GM10266 (cell line): Measurements from ENCODE around the gene FAF1.
"Not testable (repeated sequence)": the region's sequence is repeated elsewhere in the genome, so short reads cannot be mapped to it uniquely, and the experiment has no call there.

Experiments
- DNase-seq: peaks from one replicate; pipeline ENCODE4 v3.0.0; 2012; ENCODE audit errors: extremely low spot score
- CTCF ChIP-seq: IDR thresholded peaks from 2 replicates; pipeline ENCODE4 v1.5.1; 2012; ENCODE audit warnings: mild to moderate bottlenecking, low read depth; ENCODE audit not compliant: control insufficient read depth, insufficient read depth; ENCODE audit errors: missing control alignments

Gene FAF1

GRCh38 chr1:50735443-50735842 lies 224.6 kb downstream of the FAF1 start:
- peak; percentile 18 for TF ChIP-seq CTCF
- DNase-seq = no peak

DNA sequence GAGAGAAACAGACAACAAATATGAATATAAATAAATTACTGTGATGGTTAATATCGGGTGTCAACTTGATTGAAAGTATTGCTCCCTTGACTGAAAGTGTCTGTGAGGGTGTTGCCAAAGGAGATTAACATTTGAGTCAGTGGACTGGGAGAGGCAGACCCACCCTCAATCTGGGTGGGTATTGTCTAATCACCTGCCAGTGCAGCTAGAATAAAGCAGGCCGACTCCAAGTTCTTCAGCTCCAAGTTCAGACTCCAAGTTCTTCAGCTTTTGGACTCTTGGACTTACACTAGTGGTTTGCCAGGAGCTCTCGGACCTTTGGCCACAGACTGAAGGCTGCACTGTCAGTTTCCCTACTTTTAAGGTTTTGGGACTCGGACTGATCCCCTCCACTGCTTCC lies 232.5 kb downstream of the FAF1 start:
- not testable (repeated sequence) for DNase-seq

- TF ChIP-seq CTCF = no peak
Observed at GRCh38 chr1:50724626-50725286, 235.3 kb downstream of the FAF1 start.

GRCh38 chr1:50720457-50721053 lies 239.5 kb downstream of the FAF1 start:
- no peak for DNase-seq
- no peak for TF ChIP-seq CTCF

More at GRCh38 chr1:50724626-50725286, 235.3 kb downstream of the FAF1 start:
- peak; percentile 25 for DNase-seq

GRCh38 chr1:50719126-50719525 lies 240.9 kb downstream of the FAF1 start:
- DNase-seq = no peak
- no peak for TF ChIP-seq CTCF

DNA sequence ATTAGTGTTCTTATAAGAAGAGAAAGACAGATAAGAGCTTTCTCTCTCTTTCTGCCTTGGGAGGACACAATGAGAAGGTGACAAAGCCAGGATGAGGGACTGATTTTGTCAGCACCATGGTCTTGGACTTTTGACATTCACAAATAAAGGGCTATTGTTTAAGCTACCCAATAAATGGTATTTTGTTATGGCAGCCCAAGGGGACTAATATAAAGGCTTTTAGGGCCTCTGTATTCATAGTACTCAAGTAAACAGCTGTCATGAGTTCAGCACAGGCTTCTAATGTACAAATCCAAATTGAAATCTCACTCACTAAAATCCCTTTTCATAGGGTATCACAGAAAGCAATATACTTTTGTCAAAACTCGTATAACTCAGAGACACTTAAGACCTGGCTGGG lies 242.7 kb downstream of the FAF1 start:
- no peak for TF ChIP-seq CTCF
- no peak for DNase-seq

DNA sequence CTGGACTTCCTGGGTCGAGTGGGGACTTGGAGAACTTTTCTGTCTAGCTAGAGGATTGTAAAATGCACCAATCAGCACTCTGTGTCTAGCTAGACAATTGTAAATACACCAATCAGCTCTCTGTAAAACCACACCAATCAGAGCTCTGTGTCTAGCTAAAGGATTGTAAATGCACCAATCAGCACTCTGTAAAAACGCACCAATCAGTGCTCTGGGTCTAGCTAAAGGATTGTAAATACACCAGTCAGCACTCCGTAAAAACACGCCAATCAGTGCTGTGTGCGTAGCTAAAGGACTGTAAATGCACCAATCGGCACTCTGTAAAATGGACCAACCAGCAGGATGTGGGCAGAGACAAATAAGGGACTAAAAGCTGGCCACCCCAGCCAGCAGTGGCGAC lies 243.6 kb downstream of the FAF1 start:
- not testable (repeated sequence) for DNase-seq

DNA sequence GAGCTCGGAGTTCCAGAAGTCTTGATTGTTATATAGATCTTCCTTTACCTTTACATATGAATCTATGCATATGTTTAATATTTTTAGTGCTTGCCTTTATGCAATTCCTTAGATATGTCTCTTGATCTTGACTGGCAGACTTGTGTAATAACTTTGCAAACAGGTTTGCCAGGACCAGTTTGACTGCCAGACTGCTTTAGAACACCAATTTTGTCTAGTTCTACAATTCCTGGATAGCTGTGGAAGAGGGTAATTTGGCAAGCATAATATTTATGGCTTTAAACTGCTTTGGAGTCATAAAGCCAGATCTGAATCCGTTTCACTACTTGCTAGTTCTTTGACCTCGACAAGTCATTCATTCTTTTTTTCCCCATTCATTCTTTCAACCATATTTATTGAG lies 250.0 kb downstream of the FAF1 start:
- no peak for DNase-seq
- TF ChIP-seq CTCF = no peak
